ENCODE data around the gene CLRN3. TPM values are rescaled to one million over a fixed set of nuclear protein-coding genes. Genes with fewer than 3 reads are reported as not detected.

The CLRN3 gene
- total and polyA plus RNA-seq, 9 of the 15 experiments (the other 6 are each of a cell fraction or from before 2014, with no cell fraction given) = not detected

GRCh38 chr10:127906548-127907377 lies 14.0 kb upstream of the CLRN3 start, which contains the start of gene PTPRE (continued):
- TF ChIP-seq GMEB1 (CRISPR knock-in tag; IDR thresholded peaks at IDR 0.05) (no peak), BACH1 (tag; IDR thresholded peaks at IDR 0.05) (no peak), TAF9B (IDR thresholded peaks at IDR 0.05; ENCODE audit: partially characterized antibody) (no peak), SAP30 (IDR thresholded peaks at IDR 0.05; ENCODE audit: borderline replicate concordance, insufficient read depth, low read depth, low read length, poor library complexity, severe bottlenecking) (no peak), ZFP30 (CRISPR knock-in tag; IDR thresholded peaks at IDR 0.05; ENCODE audit: borderline replicate concordance) (no peak), ZNF354B (CRISPR knock-in tag; IDR thresholded peaks at IDR 0.05) (no peak), CREB3L1 (IDR thresholded peaks at IDR 0.05; ENCODE audit: borderline replicate concordance, low read depth) (no peak), ZNF146 (CRISPR knock-in tag; IDR thresholded peaks at IDR 0.05; ENCODE audit: unreplicated experiment) (no peak), ESRRA (IDR thresholded peaks at IDR 0.05; ENCODE audit: borderline replicate concordance, low read depth) (no peak), RREB1 (CRISPR knock-in tag; IDR thresholded peaks at IDR 0.05) (no peak), KAT2B (IDR thresholded peaks at IDR 0.05; ENCODE audit: low read depth, low read length) (no peak)
- TF ChIP-seq, protein P1, sequence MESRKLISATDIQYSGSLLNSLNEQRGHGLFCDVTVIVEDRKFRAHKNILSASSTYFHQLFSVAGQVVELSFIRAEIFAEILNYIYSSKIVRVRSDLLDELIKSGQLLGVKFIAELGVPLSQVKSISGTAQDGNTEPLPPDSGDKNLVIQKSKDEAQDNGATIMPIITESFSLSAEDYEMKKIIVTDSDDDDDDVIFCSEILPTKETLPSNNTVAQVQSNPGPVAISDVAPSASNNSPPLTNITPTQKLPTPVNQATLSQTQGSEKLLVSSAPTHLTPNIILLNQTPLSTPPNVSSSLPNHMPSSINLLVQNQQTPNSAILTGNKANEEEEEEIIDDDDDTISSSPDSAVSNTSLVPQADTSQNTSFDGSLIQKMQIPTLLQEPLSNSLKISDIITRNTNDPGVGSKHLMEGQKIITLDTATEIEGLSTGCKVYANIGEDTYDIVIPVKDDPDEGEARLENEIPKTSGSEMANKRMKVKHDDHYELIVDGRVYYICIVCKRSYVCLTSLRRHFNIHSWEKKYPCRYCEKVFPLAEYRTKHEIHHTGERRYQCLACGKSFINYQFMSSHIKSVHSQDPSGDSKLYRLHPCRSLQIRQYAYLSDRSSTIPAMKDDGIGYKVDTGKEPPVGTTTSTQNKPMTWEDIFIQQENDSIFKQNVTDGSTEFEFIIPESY (CRISPR knock-in tag; IDR thresholded peaks at IDR 0.05) = no peak
